ENCODE results near the gene IL1R2. TPM values are rescaled to one million over a fixed set of nuclear protein-coding genes. Genes with fewer than 3 reads are reported as not detected.

The IL1R2 gene
- polyA plus RNA-seq, 2 of the 4 experiments (the other 2 are of a cell fraction): 0.83 to 1.7 TPM

DNA sequence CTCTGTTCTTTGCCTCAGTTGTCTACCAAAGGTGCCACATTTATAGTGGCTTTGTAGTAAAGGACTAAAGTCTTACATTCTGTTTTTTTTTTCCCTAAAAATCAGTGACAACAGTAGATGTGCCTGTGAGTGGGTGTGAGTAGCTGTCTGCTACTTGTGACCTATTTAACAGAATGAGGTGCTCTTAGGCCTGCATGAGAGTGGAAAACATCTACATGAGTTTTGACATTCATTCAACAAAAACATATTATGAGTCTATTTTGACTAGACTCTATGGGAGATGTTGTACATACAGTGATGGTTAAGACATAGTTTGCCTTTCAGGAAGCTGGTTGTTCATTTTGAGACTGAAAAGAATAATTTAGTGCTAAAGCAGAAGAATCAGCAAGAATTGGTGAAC, 36.7 kb downstream of the IL1R2 start:
- DNase-seq (ENCODE audit: low read depth in 1 of 2, low spot score in 1 of 2): no peak
- CTCF ChIA-PET: interaction anchor here (1.2 to 3.1 kb wide), 5 partner anchors 8 to 212 kb away, joined by 3 to 18 read pairs (median 5); no protein-coding TSS in a partner anchor
- POLR2A ChIA-PET: no interaction called here
- Histone ChIP-seq H3K27ac (peak overlapping the region; percentile 71 to 80; a peak in 5 of 6 replicates), H3K4me3 (no peak overlapping the region), H3K4me2 (no peak overlapping the region), H3K9me3 (no peaks in the 10 kb centered on the region), H3K4me1 (peaks cover 49% of the 10 kb centered on the region)
- FAIRE-seq: no peak
- TF ChIP-seq KDM1A (IDR thresholded peaks at IDR 0.05; ENCODE audit: low read depth) (no peak), NR3C1 (IDR thresholded peaks at IDR 0.05) (no peak), JUN (IDR thresholded peaks at IDR 0.05) (no peak), E2F6 (IDR thresholded peaks at IDR 0.05; ENCODE audit: borderline replicate concordance, low read depth) (no peak)
- TF ChIP-seq, protein P1, sequence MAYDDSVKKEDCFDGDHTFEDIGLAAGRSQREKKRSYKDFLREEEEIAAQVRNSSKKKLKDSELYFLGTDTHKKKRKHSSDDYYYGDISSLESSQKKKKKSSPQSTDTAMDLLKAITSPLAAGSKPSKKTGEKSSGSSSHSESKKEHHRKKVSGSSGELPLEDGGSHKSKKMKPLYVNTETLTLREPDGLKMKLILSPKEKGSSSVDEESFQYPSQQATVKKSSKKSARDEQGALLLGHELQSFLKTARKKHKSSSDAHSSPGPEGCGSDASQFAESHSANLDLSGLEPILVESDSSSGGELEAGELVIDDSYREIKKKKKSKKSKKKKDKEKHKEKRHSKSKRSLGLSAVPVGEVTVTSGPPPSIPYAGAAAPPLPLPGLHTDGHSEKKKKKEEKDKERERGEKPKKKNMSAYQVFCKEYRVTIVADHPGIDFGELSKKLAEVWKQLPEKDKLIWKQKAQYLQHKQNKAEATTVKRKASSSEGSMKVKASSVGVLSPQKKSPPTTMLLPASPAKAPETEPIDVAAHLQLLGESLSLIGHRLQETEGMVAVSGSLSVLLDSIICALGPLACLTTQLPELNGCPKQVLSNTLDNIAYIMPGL (CRISPR knock-in tag; IDR thresholded peaks at IDR 0.05; ENCODE audit: borderline replicate concordance): no peak
- ATAC-seq: no peak

DNA sequence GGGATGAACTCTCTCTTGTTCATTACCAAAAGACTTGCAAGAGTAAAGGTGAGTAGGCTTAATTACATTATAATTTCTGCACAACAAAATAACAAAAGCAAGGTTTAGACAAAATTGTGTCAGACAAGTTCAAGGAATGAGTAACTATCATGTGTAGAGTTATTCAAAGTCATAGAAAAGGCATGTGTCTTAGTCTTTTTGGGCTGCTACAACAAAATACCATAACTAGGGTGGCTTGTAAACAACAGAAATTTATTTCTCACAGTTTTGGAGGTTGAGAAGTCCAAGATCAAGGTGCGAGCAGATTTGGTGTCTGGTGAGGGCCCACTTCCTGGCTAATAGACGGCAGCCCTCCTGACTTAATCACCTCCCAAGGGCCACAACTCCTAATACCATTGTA, 37.6 kb downstream of the IL1R2 start:
- DNase-seq (ENCODE audit: low read depth in 1 of 2, low spot score in 1 of 2): no peak
- ATAC-seq: no peak
- Histone ChIP-seq H3K4me3 (no peak overlapping the region), H3K9me3 (no peaks in the 10 kb centered on the region), H3K4me2 (no peak overlapping the region), H3K4me1 (peaks cover 54% of the 10 kb centered on the region), H3K27ac (no peak overlapping the region; a peak in 1 of 6 replicates)
- 88% methylated on average over 2 of the region's 2 CpGs for WGBS (ENCODE audit: missing lambda C conversion rate)
- POLR2A ChIA-PET: no interaction called here
- FAIRE-seq: no peak
- CTCF ChIA-PET: interaction anchor here (1.4 to 3.1 kb wide), 2 partner anchors 9 to 211 kb away, joined by 6 to 18 read pairs; no protein-coding TSS in a partner anchor
- no peak for TF ChIP-seq KDM1A (IDR thresholded peaks at IDR 0.05; ENCODE audit: low read depth)
- no peak for TF ChIP-seq ZFP36 (IDR thresholded peaks at IDR 0.05; ENCODE audit: borderline replicate concordance, partially characterized antibody)
- TF ChIP-seq RFX5 (IDR thresholded peaks at IDR 0.05): no peak
- TF ChIP-seq CEBPB (IDR thresholded peaks at IDR 0.05): no peak
- no peak for TF ChIP-seq HOXB5 (CRISPR knock-in tag; IDR thresholded peaks at IDR 0.05)

DNA sequence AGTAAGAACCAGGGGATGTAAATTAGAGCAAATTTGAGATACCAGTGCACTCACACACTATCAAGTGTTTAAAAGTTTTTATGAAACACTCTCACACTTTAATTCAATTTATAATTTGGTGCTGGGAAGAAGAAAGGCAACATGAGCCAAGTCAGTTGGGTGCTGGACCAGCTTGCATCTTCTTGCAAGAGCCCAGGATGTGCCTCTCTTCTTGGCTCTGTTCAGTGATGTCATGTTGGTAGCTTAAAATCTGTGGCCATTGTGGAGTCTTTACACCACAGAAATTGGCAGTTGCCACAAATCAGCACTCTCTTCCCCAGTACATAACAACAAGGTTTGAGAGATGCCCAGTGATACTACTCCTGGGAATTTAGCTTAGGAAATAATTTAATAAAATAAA, 38.2 kb downstream of the IL1R2 start:
- H3K4me3 ChIP-seq: no peak overlapping the region
- FAIRE-seq (no peak), DNase-seq (ENCODE audit: low read depth in 1 of 2, low spot score in 1 of 2) (no peak), ATAC-seq (no peak)
- no peak overlapping the region; a peak in 1 of 6 replicates for H3K27ac ChIP-seq
- H3K4me1 ChIP-seq: peaks cover 54% of the 10 kb centered on the region
- TF ChIP-seq, protein P2, sequence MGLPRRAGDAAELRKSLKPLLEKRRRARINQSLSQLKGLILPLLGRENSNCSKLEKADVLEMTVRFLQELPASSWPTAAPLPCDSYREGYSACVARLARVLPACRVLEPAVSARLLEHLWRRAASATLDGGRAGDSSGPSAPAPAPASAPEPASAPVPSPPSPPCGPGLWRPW (IDR thresholded peaks at IDR 0.05): no peak
- TF ChIP-seq ATOH8 (CRISPR knock-in tag; IDR thresholded peaks at IDR 0.05; ENCODE audit: low read depth): no peak
- TF ChIP-seq SMC3 (IDR thresholded peaks at IDR 0.05): no peak
- TF ChIP-seq RAD21 (conservative IDR thresholded peaks at IDR 0.05 in 1 of 2, IDR thresholded peaks at IDR 0.05 in 1 of 2): no peak
- TF ChIP-seq RCOR1 (IDR thresholded peaks at IDR 0.05; ENCODE audit: low read depth, low read length): no peak
- TF ChIP-seq KDM1A (IDR thresholded peaks at IDR 0.05; ENCODE audit: low read depth): no peak
- TF ChIP-seq EHMT2 (IDR thresholded peaks at IDR 0.05; ENCODE audit: low read depth): no peak
- no peak for TF ChIP-seq ZFP36 (IDR thresholded peaks at IDR 0.05; ENCODE audit: borderline replicate concordance, partially characterized antibody)
- no peak for TF ChIP-seq BHLHE40 (IDR thresholded peaks at IDR 0.05; ENCODE audit: low read depth, low read length)
- TF ChIP-seq MAFK (IDR thresholded peaks at IDR 0.05; ENCODE audit: partially characterized antibody): no peak
- no peak for TF ChIP-seq FOXS1 (CRISPR knock-in tag; IDR thresholded peaks at IDR 0.05)
- TF ChIP-seq HOXA7 (CRISPR knock-in tag; IDR thresholded peaks at IDR 0.05): no peak
- no peak for TF ChIP-seq NFE2L2 (conservative IDR thresholded peaks at IDR 0.05; ENCODE audit: low read length)
- no peak for TF ChIP-seq NR3C1 (IDR thresholded peaks at IDR 0.05)
- TF ChIP-seq, protein P1 (CRISPR knock-in tag; IDR thresholded peaks at IDR 0.05; ENCODE audit: borderline replicate concordance): no peak
- no peak for TF ChIP-seq ZNF302 (CRISPR knock-in tag; IDR thresholded peaks at IDR 0.05)
- no peak for TF ChIP-seq NPAS2 (CRISPR knock-in tag; IDR thresholded peaks at IDR 0.05; ENCODE audit: borderline replicate concordance)
- no peaks in the 10 kb centered on the region for H3K9me3 ChIP-seq
- H3K4me2 ChIP-seq: no peak overlapping the region
- POLR2A ChIA-PET: no interaction called here
- CTCF ChIA-PET: interaction anchor here (3.1 kb wide), 1 partner anchor 9 kb away, joined by 18 read pairs; no protein-coding TSS in a partner anchor
